ENCODE measurements around the gene EGF.
"Not testable (repeated sequence)": the region's sequence is repeated elsewhere in the genome, so short reads cannot be mapped to it uniquely, and the experiment has no call there.

EGF gene

GRCh38 chr4:109912706-109913595, at the start of gene EGF:
Gene EGF (plus strand): TSS chr4:109912883. CDS start chr4:109913336, 453 bp downstream.
- no peak for DNase-seq

- DNase-seq, result no peak
Observed at GRCh38 chr4:109864134-109864533, 48.5 kb upstream of the EGF start.

- no peak for DNase-seq
Observed at GRCh38 chr4:109870061-109870460, 42.6 kb upstream of the EGF start.

GRCh38 chr4:109872065-109872464, 40.6 kb upstream of the EGF start:
- DNase-seq, result no peak

- DNase-seq, result no peak
Observed at GRCh38 chr4:109872950-109873656, 39.6 kb upstream of the EGF start.

GRCh38 chr4:109873791-109874514, 38.7 kb upstream of the EGF start:
- no peak for DNase-seq

- no peak for DNase-seq
Observed at GRCh38 chr4:109875106-109875505, 37.6 kb upstream of the EGF start.

GRCh38 chr4:109875553-109875952, 37.1 kb upstream of the EGF start:
- DNase-seq, result not testable (repeated sequence)

GRCh38 chr4:109876634-109877265, 35.9 kb upstream of the EGF start:
- DNase-seq, result no peak

- DNase-seq, result no peak
Observed at GRCh38 chr4:109877400-109877799, 35.3 kb upstream of the EGF start.

GRCh38 chr4:109878355-109878754, 34.3 kb upstream of the EGF start:
- no peak for DNase-seq

GRCh38 chr4:109879081-109879480, 33.6 kb upstream of the EGF start:
- no peak for DNase-seq

- no peak for DNase-seq
Observed at GRCh38 chr4:109879636-109880314, 32.9 kb upstream of the EGF start.

- DNase-seq, result no peak
Observed at GRCh38 chr4:109886303-109886702, 26.4 kb upstream of the EGF start.

GRCh38 chr4:109887071-109887470, 25.6 kb upstream of the EGF start:
- no peak for DNase-seq

GRCh38 chr4:109890076-109890475, 22.6 kb upstream of the EGF start:
- no peak for DNase-seq

GRCh38 chr4:109902559-109903251, 10.0 kb upstream of the EGF start:
- DNase-seq, result no peak

- DNase-seq, result no peak
Observed at GRCh38 chr4:109908731-109909130, 4.0 kb upstream of the EGF start.

- DNase-seq, result no peak
Observed at GRCh38 chr4:109910256-109910655, 2.4 kb upstream of the EGF start.

- no peak for DNase-seq
Observed at GRCh38 chr4:109913596-109914241, 1.0 kb downstream of the EGF start.

- DNase-seq, result no peak
Observed at GRCh38 chr4:109914322-109914721, 1.6 kb downstream of the EGF start.
